Measurements from ENCODE around the gene RABIF.
"Not testable (repeated sequence)": the region's sequence is repeated elsewhere in the genome, so short reads cannot be mapped to it uniquely, and the experiment has no call there.

The RABIF gene

DNA sequence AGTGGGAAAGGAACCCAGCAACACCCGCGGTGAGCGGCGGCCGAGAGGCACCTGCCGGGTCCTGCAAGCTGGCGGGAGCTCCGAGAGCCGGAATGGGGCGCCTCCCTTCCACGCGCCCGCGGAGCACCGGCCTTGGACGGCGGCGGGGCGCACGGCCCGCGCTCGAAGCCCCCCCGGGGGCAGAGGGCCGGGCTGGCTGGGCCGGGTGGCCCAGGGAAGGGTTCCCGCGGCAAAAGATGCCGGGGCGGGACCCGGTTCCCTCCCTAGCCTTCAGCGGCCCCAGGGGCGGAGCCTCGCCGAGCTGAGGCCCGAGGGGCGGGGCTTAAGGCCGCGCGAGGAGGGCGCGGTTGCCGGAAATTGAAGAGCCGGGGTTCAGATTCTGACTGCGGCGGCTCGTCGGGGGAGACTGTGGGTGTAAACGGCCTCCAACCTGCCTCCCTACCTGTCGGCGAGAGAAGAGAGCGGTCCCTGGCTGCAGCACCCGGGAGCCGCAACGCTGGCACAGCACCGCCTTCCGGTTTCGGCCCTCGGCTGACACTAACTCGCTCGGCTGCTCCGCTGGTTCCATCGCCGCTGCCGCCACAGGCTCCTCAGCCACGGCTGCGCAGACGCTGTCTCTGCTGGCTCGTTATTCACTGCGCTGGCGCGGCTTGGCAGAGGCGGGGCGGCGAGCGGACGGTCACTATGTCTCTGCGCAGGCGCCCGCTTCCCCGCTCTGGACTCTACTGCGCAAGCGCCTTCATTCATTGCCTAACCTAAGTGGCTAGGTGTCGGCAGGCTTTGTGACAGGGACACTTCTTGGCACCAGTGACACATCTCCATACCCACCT lies at the start of gene RABIF:
TSS of gene RABIF (minus strand) at position 619 of the 830 bp plus-strand sequence. CDS start at position 568, 51 bp downstream.
- peak; percentile 97 for DNase-seq (ENCODE audit: low spot score)

GRCh38 chr1:202938287-202938925 lies 49.5 kb upstream of the RABIF start:
- DNase-seq (ENCODE audit: low spot score): no peak

- DNase-seq (ENCODE audit: low spot score): not testable (repeated sequence)
Measured at GRCh38 chr1:202936409-202936808, 47.5 kb upstream of the RABIF start.

GRCh38 chr1:202935844-202936243 lies 46.9 kb upstream of the RABIF start:
- DNase-seq (ENCODE audit: low spot score): no peak

DNA sequence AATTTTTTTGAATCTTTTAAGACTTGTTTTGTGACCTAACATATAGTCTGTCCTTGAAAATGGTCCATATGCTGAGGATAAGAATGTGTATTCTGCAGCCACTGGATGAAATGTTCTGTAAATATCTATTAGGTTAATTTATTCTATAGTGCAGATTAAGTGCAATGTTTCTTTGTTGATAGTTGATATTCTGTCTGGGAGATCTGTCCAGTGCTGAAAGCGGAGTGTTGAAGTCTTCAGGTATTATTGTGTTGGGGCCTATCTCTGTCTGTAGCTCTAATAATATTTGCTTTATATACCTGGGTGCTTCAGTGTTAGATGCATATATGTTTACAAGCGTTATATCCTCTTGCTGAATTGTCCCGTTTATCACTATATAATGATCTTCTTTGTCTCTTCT lies 45.8 kb upstream of the RABIF start:
- DNase-seq (ENCODE audit: low spot score): no peak

- DNase-seq (ENCODE audit: low spot score): no peak
Measured at GRCh38 chr1:202932476-202932875, 43.5 kb upstream of the RABIF start.

GRCh38 chr1:202926581-202927491 lies 37.9 kb upstream of the RABIF start, which contains the start of gene KLHL12:
KLHL12 (minus strand) TSS chr1:202927234; CDS start chr1:202925162, 2,072 bp downstream.
- DNase-seq (ENCODE audit: low spot score): peak; percentile 99

DNA sequence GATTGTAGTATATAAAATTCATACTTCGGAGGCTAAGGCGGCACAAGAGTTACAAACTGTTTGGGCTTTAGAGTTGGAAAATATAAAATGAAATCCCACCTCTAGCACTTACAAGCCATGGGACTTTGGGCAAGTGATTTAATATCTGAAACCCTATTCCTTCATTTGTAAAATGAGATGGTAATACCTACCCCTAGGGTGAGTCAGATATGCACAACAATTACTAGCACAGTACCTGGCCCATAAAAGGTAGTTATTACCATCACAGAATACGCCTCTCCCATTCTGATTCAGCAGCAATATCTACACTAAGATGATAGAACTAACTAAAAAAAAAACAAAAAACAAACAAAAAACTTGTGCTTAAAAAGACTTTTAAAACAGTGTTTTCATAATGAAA lies 34.6 kb upstream of the RABIF start:
- DNase-seq (ENCODE audit: low spot score): no peak

- no peak for DNase-seq (ENCODE audit: low spot score)
Measured at GRCh38 chr1:202919615-202920014, 30.7 kb upstream of the RABIF start.

- DNase-seq (ENCODE audit: low spot score): no peak
Measured at GRCh38 chr1:202915146-202915545, 26.2 kb upstream of the RABIF start.

GRCh38 chr1:202912476-202912875 lies 23.5 kb upstream of the RABIF start:
- DNase-seq (ENCODE audit: low spot score): not testable (repeated sequence)

- no peak for DNase-seq (ENCODE audit: low spot score)
Measured at GRCh38 chr1:202909494-202909893, 20.5 kb upstream of the RABIF start.

DNA sequence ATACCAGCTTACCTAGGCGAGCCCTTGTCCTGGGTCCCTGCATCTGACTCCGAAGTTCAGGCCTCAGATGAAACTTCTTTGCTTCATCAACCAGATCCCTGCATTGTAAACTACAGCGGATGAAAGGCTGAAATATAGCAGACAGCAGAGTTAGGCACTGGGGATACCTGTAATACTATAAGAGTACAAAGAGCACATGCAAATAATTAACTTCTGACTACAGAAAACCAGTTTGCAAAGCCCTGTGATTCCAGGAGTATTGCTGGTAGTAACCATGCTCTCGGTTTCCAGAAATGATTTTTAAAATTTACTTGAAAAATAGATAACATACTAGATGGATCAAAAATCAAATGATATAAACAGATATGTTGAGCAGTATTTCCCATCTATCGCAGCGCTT lies 20.0 kb upstream of the RABIF start:
- no peak for DNase-seq (ENCODE audit: low spot score)

GRCh38 chr1:202905331-202905730 lies 16.4 kb upstream of the RABIF start:
- DNase-seq (ENCODE audit: low spot score): no peak

- DNase-seq (ENCODE audit: low spot score): not testable (repeated sequence)
Measured at GRCh38 chr1:202903808-202904207, 14.9 kb upstream of the RABIF start.

GRCh38 chr1:202901555-202901954 lies 12.6 kb upstream of the RABIF start:
- DNase-seq (ENCODE audit: low spot score): no peak

DNA sequence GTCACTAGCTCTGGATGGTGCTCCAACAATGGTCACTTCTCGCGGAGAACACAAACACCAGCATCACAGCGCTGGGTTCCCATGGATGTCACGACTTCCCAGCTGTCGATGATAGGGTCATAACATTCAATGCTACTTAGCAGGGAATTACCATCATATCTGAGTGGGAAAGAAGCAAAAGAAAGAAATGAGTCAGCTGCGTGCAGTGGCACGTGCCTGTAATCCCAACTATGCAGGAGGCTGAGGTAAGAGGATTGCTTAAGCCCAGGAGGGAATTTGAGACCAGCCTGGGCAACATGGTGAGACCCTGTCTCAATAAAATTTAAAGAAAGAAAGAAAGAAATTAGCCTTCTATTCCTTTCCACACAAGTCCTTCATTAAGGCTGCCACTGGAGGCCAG lies 3.6 kb upstream of the RABIF start:
- DNase-seq (ENCODE audit: low spot score): no peak

DNA sequence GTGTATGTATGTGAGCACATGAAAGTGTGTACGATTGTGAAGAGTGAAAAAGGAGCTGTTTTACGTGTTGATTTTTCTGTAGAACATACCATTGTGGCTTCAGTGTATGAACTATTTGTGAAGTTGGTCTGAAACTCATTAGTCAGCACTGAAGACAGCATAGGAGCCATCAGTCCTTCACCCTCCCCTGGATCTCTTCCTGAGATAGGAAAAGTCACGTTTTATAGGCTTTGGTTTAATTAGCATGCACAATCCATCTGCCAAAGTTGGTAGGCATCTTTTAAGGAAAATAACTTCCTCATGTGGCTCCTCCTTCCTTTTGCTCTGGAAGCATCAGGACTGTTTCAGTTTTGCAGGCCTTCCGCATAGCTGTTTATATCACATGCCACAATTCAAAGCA lies 1.4 kb upstream of the RABIF start:
- DNase-seq (ENCODE audit: low spot score): no peak

- no peak for DNase-seq (ENCODE audit: low spot score)
Measured at GRCh38 chr1:202888221-202888530, 773 bp downstream of the RABIF start.

DNA sequence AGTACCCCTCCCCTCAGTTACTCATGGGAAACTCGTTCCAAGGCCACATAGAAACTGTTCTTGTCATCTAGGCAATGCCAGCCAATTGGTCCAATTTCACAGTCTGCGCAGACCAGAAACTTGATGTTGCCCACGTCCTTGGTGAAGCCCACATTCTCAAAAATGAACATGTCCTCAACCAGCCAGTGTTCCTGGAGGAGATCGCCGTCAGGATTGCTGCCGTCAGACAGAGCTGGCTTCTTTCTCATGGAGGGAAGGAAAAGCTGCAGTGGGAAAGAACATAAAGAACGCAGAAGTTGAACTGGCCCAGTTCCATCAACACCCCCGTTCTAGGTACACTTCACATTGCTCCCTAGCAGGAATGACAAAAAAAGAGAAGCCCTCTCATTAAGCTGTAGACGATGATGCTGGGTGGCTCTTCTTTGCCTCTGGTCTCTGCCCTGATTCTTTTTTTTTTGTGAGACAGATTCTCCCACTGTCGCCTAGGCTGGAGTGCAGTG lies 7.9 kb downstream of the RABIF start:
- no peak for DNase-seq (ENCODE audit: low spot score)

GRCh38 chr1:202880062-202880461 lies 8.9 kb downstream of the RABIF start:
- DNase-seq (ENCODE audit: low spot score): no peak

GRCh38 chr1:202879128-202879527 lies 9.8 kb downstream of the RABIF start:
- no peak for DNase-seq (ENCODE audit: low spot score)

Measured in ecto neural progenitor cell (in vitro differentiated cells).